IMR-90 (cell line): Measurements from ENCODE around the gene TRAPPC10. TPM values are rescaled to one million over a fixed set of nuclear protein-coding genes. Genes with fewer than 3 reads are reported as not detected.

Source experiments
- ATAC-seq: fragments of 200-7000 bp; cut with Tn5 transposase; 2 replicates; pipeline ENCODE4 v1.9.1; 2020; ENCODE audit warnings: low read depth, mild to moderate bottlenecking, moderate library complexity
- BruUV-seq: library from RNA; stranded (reverse); fragments of 400-500 nt; replicated peaks from 2 replicates; lab custom pipeline; 2021; lab: Mats Ljungman, UMichigan
- CTCF ChIA-PET: fragments of 300-600 bp; formaldehyde crosslinking; extraction: SDS; loops from one replicate; lab custom pipeline; 2021; ENCODE audit warnings: antibody characterized with exemption; lab: Yijun Ruan, JAX
- POLR2A ChIA-PET: fragments of 300-600 bp; sonication (Branson Sonifier 250); formaldehyde crosslinking; loops from one replicate; lab custom pipeline; 2022; ENCODE audit warnings: antibody characterized with exemption; ENCODE audit not compliant: unreplicated experiment; lab: Charles Lee
- DNase-seq: peaks from one replicate; pipeline ENCODE4 v3.0.0; 2013
- H2AFZ ChIP-seq: replicated peaks from 2 replicates; pipeline ENCODE3; 2013; ENCODE audit warnings: low read length, mild to moderate bottlenecking; ENCODE audit not compliant: poor library complexity
- H2AK5ac ChIP-seq: 2 replicates; pipeline ENCODE4 v1.6.1; 2013; ENCODE audit warnings: low read depth, low read length, inconsistent platforms
- H2AK9ac ChIP-seq: replicated peaks from 2 replicates; pipeline ENCODE3; 2013; ENCODE audit warnings: mild to moderate bottlenecking, low read depth, low read length, moderate library complexity; ENCODE audit not compliant: poor library complexity
- H2BK120ac ChIP-seq: 2 replicates; pipeline ENCODE4 v1.6.1; 2013; ENCODE audit warnings: low read depth, low read length, inconsistent platforms
- H2BK15ac ChIP-seq: 3 replicates; pipeline ENCODE4 v1.6.1; 2013; ENCODE audit warnings: low read depth, low read length, inconsistent platforms
- H2BK20ac ChIP-seq: 2 replicates; pipeline ENCODE4 v1.6.1; 2013; ENCODE audit warnings: low read depth, mild to moderate bottlenecking, inconsistent platforms, low read length, moderate library complexity
- H2BK5ac ChIP-seq: 2 replicates; pipeline ENCODE4 v1.6.1; 2013; ENCODE audit warnings: mild to moderate bottlenecking, low read depth, low read length, inconsistent platforms; ENCODE audit not compliant: poor library complexity, severe bottlenecking
- H3K14ac ChIP-seq: replicated peaks from 2 replicates; pipeline ENCODE4 v1.6.1; 2013; ENCODE audit warnings: low read depth, low read length, inconsistent platforms
- H3K18ac ChIP-seq: 2 replicates; pipeline ENCODE4 v1.6.1; 2013; ENCODE audit warnings: low read depth, low read length, control low read depth
- H3K23ac ChIP-seq: 2 replicates; pipeline ENCODE4 v1.6.1; 2013; ENCODE audit warnings: low read depth, low read length, inconsistent platforms
- H3K27ac ChIP-seq: 2 replicates; pipeline ENCODE4 v1.5.1; 2013; ENCODE audit warnings: mild to moderate bottlenecking, control low read depth, low read length; ENCODE audit not compliant: insufficient read depth
- H3K27me3 ChIP-seq: 2 replicates; pipeline ENCODE4 v1.6.1; 2013; ENCODE audit warnings: low read length; ENCODE audit not compliant: control insufficient read depth, insufficient read depth
- H3K36me3 ChIP-seq: 2 replicates; pipeline ENCODE4 v1.6.1; 2013; ENCODE audit warnings: low read length, mixed read lengths; ENCODE audit not compliant: control insufficient read depth, insufficient read depth
- H3K4ac ChIP-seq: 2 replicates; pipeline ENCODE4 v1.6.1; 2013; ENCODE audit warnings: low read depth, low read length, inconsistent platforms
- H3K4me1 ChIP-seq: 2 replicates; pipeline ENCODE4 v1.6.1; 2013; ENCODE audit warnings: low read length, mixed read lengths; ENCODE audit not compliant: control insufficient read depth, insufficient read depth
- H3K4me2 ChIP-seq: 2 replicates; pipeline ENCODE4 v1.6.1; 2013; ENCODE audit warnings: low read depth, mild to moderate bottlenecking, control low read depth, low read length, moderate library complexity
- H3K4me3 ChIP-seq: 2 replicates; pipeline ENCODE4 v1.5.1; 2013; ENCODE audit warnings: low read depth, mild to moderate bottlenecking, control low read depth, low read length, moderate library complexity; ENCODE audit not compliant: insufficient read depth
- H3K56ac ChIP-seq: 2 replicates; pipeline ENCODE4 v1.6.1; 2013; ENCODE audit warnings: low read length, inconsistent platforms; ENCODE audit not compliant: insufficient read depth; ENCODE audit errors: extremely low read depth
- H3K79me1 ChIP-seq, 2 experiments: 2 replicates each; pipeline ENCODE4 v1.6.1; 2013; ENCODE audit warnings: low read length in 2 of 2, inconsistent platforms in 1 of 2, low read depth in 1 of 2
- H3K9ac ChIP-seq: 2 replicates; pipeline ENCODE4 v1.6.1; 2013; ENCODE audit warnings: low read depth, low read length, control low read depth
- H3K9me1 ChIP-seq: 2 replicates; pipeline ENCODE4 v1.6.1; 2013; ENCODE audit warnings: low read length, inconsistent platforms; ENCODE audit not compliant: insufficient read depth
- H3K9me3 ChIP-seq: 2 replicates; pipeline ENCODE4 v1.6.1; 2013; ENCODE audit warnings: low read length; ENCODE audit not compliant: control insufficient read depth, insufficient read depth
- H4K20me1 ChIP-seq: 2 replicates; pipeline ENCODE4 v1.6.1; 2013; ENCODE audit warnings: low read length, inconsistent platforms; ENCODE audit not compliant: insufficient read depth
- H4K5ac ChIP-seq: 2 replicates; pipeline ENCODE4 v1.6.1; 2013; ENCODE audit warnings: mild to moderate bottlenecking, low read depth, low read length, control low read depth
- H4K8ac ChIP-seq, 2 experiments: 2 replicates each; pipeline ENCODE4 v1.6.1; 2013; ENCODE audit warnings: low read depth in 2 of 2, low read length in 2 of 2, control low read depth in 1 of 2, inconsistent platforms in 1 of 2
- H4K91ac ChIP-seq: 2 replicates; pipeline ENCODE4 v1.6.1; 2013; ENCODE audit warnings: low read depth, low read length, inconsistent platforms; ENCODE audit not compliant: insufficient read depth
- BHLHE40 ChIP-seq: fragments of 150-350 bp; IDR thresholded peaks from 2 replicates; pipeline ENCODE4 v1.6.1; 2016; ENCODE audit warnings: mild to moderate bottlenecking, low read depth, low read length
- CEBPB ChIP-seq: IDR thresholded peaks from 2 replicates; pipeline ENCODE4 v1.6.1; 2012; ENCODE audit warnings: low read depth, low read length, improper control_type of control experiment
- CHD1 ChIP-seq: IDR thresholded peaks from 2 replicates; pipeline ENCODE4 v1.6.1; 2012; ENCODE audit warnings: low read depth, low read length, improper control_type of control experiment
- CTCF ChIP-seq: conservative IDR thresholded peaks from 2 replicates; pipeline ENCODE4 v1.5.1; 2012; ENCODE audit warnings: mild to moderate bottlenecking, low read depth, low read length, improper control_type of control experiment
- ELK1 ChIP-seq: fragments of 150-350 bp; IDR thresholded peaks from 2 replicates; pipeline ENCODE4 v1.6.1; 2016; ENCODE audit warnings: low read depth, mild to moderate bottlenecking, low read length, moderate library complexity, borderline replicate concordance
- FOS ChIP-seq: fragments of 150-350 bp; IDR thresholded peaks from 2 replicates; pipeline ENCODE4 v1.6.1; 2016; ENCODE audit warnings: low read depth, low read length
- MAFK ChIP-seq: IDR thresholded peaks from 2 replicates; pipeline ENCODE4 v1.6.1; 2012; ENCODE audit warnings: low read depth, low read length, improper control_type of control experiment
- MAZ ChIP-seq: IDR thresholded peaks from 2 replicates; pipeline ENCODE4 v1.6.1; 2012; ENCODE audit warnings: low read depth, mild to moderate bottlenecking, low read length, improper control_type of control experiment, moderate library complexity, borderline replicate concordance
- MXI1 ChIP-seq: IDR thresholded peaks from 2 replicates; pipeline ENCODE4 v1.6.1; 2012; ENCODE audit warnings: low read depth, mild to moderate bottlenecking, low read length, moderate library complexity, borderline replicate concordance
- NFE2L2 ChIP-seq: fragments of 150-350 bp; IDR thresholded peaks from 2 replicates; pipeline ENCODE4 v1.6.1; 2016; ENCODE audit warnings: low read depth, mild to moderate bottlenecking, low read length
- POLR2A ChIP-seq: IDR thresholded peaks from 2 replicates; pipeline ENCODE4 v1.6.1; 2012; ENCODE audit warnings: mild to moderate bottlenecking, low read depth, low read length
- RAD21 ChIP-seq: IDR thresholded peaks from 2 replicates; pipeline ENCODE4 v1.6.1; 2012; ENCODE audit warnings: low read length, improper control_type of control experiment
- RCOR1 ChIP-seq: IDR thresholded peaks from 2 replicates; pipeline ENCODE4 v1.6.1; 2012; ENCODE audit warnings: mild to moderate bottlenecking, low read length, improper control_type of control experiment; ENCODE audit not compliant: insufficient replicate concordance
- RFX5 ChIP-seq: IDR thresholded peaks from 2 replicates; pipeline ENCODE4 v1.8.0; 2012; ENCODE audit warnings: low read depth, mild to moderate bottlenecking, low read length, moderate library complexity
- SMC3 ChIP-seq: fragments of 150-350 bp; IDR thresholded peaks from 2 replicates; pipeline ENCODE4 v1.6.1; 2016; ENCODE audit warnings: low read depth, mild to moderate bottlenecking, antibody characterized with exemption, low read length, moderate library complexity
- USF2 ChIP-seq: fragments of 150-350 bp; IDR thresholded peaks from 2 replicates; pipeline ENCODE4 v1.6.1; 2017; ENCODE audit warnings: mild to moderate bottlenecking, antibody characterized with exemption, low read length, low read depth
- WGBS, 2 experiments: methylation state at CpG; one replicate each; pipeline versions ENCODE4 v1.1.5 to v1.1.7; 2013; ENCODE audit warnings: missing lambda C conversion rate in 2 of 2; ENCODE audit not compliant: insufficient read length in 1 of 2; ENCODE audit errors: extremely low coverage in 2 of 2; 5-methylcytosine and 5-hydroxymethylcytosine counted together
- dilution Hi-C: fragments of 300-500 bp; cut with HindIII; formaldehyde crosslinking; loops from one replicate; pipeline ENCODE4 v1.14.3; 2018; ENCODE audit warnings: low sequenced_read_pairs; ENCODE audit not compliant: unreplicated experiment
- in situ Hi-C: fragments of 300-500 bp; cut with MboI; formaldehyde crosslinking; loops from 3 replicates; pipeline ENCODE4 v1.14.3; 2019; ENCODE audit warnings: low sequenced_read_pairs, inconsistent platforms, mixed read lengths
- intact Hi-C: fragments of 100-400 bp; cut with micrococcal nuclease; formaldehyde crosslinking; loops from 2 replicates; pipeline ENCODE4 v1.10.0; 2022
- polyA plus RNA-seq, 3 experiments: library from polyadenylated mRNA; depleted of rRNA; stranded (reverse); fragments of >200 nt; gene quantifications; 2 replicates each; pipeline ENCODE4 v1.2.3, GENCODE V29; 2012; ENCODE audit warnings: low replicate concordance in 1 of 3
- total RNA-seq: library from RNA; depleted of rRNA; stranded (reverse); fragments of >200 nt; gene quantifications from 2 replicates; pipeline ENCODE4 v1.2.3, GENCODE V29; 2012

TRAPPC10 gene
- total and polyA plus RNA-seq, 2 of the 4 experiments (the other 2 are of a cell fraction) = 17.8 to 18.1 TPM

- peaks cover 3% of the 10 kb centered on the region; the same call in 1 of the 2 replicates for H3K9me1 ChIP-seq
- H3K23ac ChIP-seq = no peak overlapping the region
- no peak overlapping the region for H3K9ac ChIP-seq
- BruUV-seq = no TSS peak
- no peak overlapping the region for H2BK5ac ChIP-seq
- H4K5ac ChIP-seq = no peak overlapping the region
- no peak overlapping the region for H4K8ac ChIP-seq
- no peak overlapping the region for H3K18ac ChIP-seq
- WGBS, 2 experiments = 100% methylated on average over 1 of the region's 5 CpGs; no CpG with 5 or more reads in 1 of the 2 experiments
- dilution Hi-C loops = no loop called here
- H4K91ac ChIP-seq = no peak overlapping the region
- no peaks in the 10 kb centered on the region for H3K9me3 ChIP-seq
- H3K4ac ChIP-seq = no peak overlapping the region
- no peak overlapping the region for H2BK20ac ChIP-seq
- H3K56ac ChIP-seq = no peak overlapping the region
- H4K20me1 ChIP-seq = peaks cover 7% of the 10 kb centered on the region; the same call in 1 of the 2 replicates
- no peak overlapping the region for H3K14ac ChIP-seq
- no peak for ATAC-seq
- H3K4me3 ChIP-seq = no peak overlapping the region
- intact Hi-C loops = no loop called here
- TF ChIP-seq RAD21 (no peak), MXI1 (no peak), RCOR1 (no peak), NFE2L2 (no peak), SMC3 (no peak), POLR2A (no peak), CEBPB (no peak), USF2 (no peak), FOS (no peak), RFX5 (no peak), CTCF (no peak), BHLHE40 (no peak), ELK1 (no peak), MAFK (no peak), CHD1 (no peak), MAZ (no peak)
- no peak overlapping the region for H2AFZ ChIP-seq
- no peaks in the 10 kb centered on the region for H3K4me1 ChIP-seq
- no peaks in the 10 kb centered on the region for H3K27me3 ChIP-seq
- H2BK15ac ChIP-seq = no peak overlapping the region
- POLR2A ChIA-PET = no interaction called here
- H2AK9ac ChIP-seq = no peak overlapping the region
- in situ Hi-C loops = no loop called here
- no peak overlapping the region for H3K4me2 ChIP-seq
- H3K27ac ChIP-seq = no peak overlapping the region
- CTCF ChIA-PET = interaction anchor here (1.1 kb wide), 1 partner anchor 11 kb away, joined by 3 read pairs; no protein-coding TSS in a partner anchor
- H3K36me3 ChIP-seq = peaks cover 41% of the 10 kb centered on the region
- H2AK5ac ChIP-seq = no peak overlapping the region
- peaks cover 19 to 20% of the 10 kb centered on the region in 2 experiments for H3K79me1 ChIP-seq
- no peak overlapping the region for H2BK120ac ChIP-seq
- no peak for DNase-seq
These were observed 66.4 kb downstream of the TRAPPC10 start for GRCh38 chr21:44078411-44078981.
